Measurements from ENCODE around the gene NR5A2.

The NR5A2 gene

GRCh38 chr1:200206761-200207160 is 179.3 kb downstream of the NR5A2 start:
- no peak overlapping the region for H3K4me3 Mint-ChIP-seq
- no peaks in the 10 kb centered on the region for H3K36me3 Mint-ChIP-seq
- H3K27ac Mint-ChIP-seq: no peak overlapping the region
- H3K4me1 Mint-ChIP-seq: peaks cover 8% of the 10 kb centered on the region
- no peaks in the 10 kb centered on the region for H3K27me3 Mint-ChIP-seq
- H3K9me3 Mint-ChIP-seq: no peaks in the 10 kb centered on the region

- H3K27ac Mint-ChIP-seq: no peak overlapping the region
- no peaks in the 10 kb centered on the region for H3K9me3 Mint-ChIP-seq
- no peaks in the 10 kb centered on the region for H3K36me3 Mint-ChIP-seq
- no peak overlapping the region for H3K4me3 Mint-ChIP-seq
- H3K4me1 Mint-ChIP-seq: peaks cover 8% of the 10 kb centered on the region
- no peaks in the 10 kb centered on the region for H3K27me3 Mint-ChIP-seq
Observed at GRCh38 chr1:200207711-200208126, 180.2 kb downstream of the NR5A2 start.

DNA sequence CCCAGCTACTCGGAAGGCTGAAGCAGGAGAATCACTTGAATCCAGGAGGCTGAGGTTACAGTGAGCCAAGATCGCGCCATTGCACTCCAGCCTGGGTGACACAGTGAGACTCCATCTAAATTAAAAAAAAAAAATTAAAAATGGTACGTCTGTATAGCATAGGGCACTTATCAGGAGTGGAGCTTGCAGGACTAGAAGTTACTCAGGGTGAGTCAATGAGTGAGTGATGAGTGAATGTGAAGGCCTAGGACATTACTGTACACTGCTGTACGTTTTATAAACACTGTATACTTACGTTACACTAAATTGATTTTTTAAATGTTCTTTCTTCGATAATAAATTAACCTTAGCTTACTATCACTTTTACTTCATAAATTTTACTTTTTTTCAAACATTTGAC is 183.6 kb downstream of the NR5A2 start:
- Mint-ChIP-seq H3K9me3 (no peaks in the 10 kb centered on the region), H3K27me3 (no peaks in the 10 kb centered on the region), H3K27ac (no peak overlapping the region), H3K4me3 (no peak overlapping the region), H3K4me1 (peaks cover 4% of the 10 kb centered on the region), H3K36me3 (no peaks in the 10 kb centered on the region)

GRCh38 chr1:200213392-200213791 is 185.9 kb downstream of the NR5A2 start:
- Mint-ChIP-seq H3K9me3 (no peaks in the 10 kb centered on the region), H3K27me3 (peaks cover 1% of the 10 kb centered on the region), H3K4me3 (no peak overlapping the region), H3K4me1 (no peaks in the 10 kb centered on the region), H3K27ac (no peak overlapping the region), H3K36me3 (no peaks in the 10 kb centered on the region)

- no peak overlapping the region for H3K27ac Mint-ChIP-seq
- H3K9me3 Mint-ChIP-seq: no peaks in the 10 kb centered on the region
- H3K4me1 Mint-ChIP-seq: no peaks in the 10 kb centered on the region
- H3K27me3 Mint-ChIP-seq: peaks cover 1% of the 10 kb centered on the region
- no peaks in the 10 kb centered on the region for H3K36me3 Mint-ChIP-seq
- no peak overlapping the region for H3K4me3 Mint-ChIP-seq
Observed at GRCh38 chr1:200213921-200214320, 186.4 kb downstream of the NR5A2 start.

DNA sequence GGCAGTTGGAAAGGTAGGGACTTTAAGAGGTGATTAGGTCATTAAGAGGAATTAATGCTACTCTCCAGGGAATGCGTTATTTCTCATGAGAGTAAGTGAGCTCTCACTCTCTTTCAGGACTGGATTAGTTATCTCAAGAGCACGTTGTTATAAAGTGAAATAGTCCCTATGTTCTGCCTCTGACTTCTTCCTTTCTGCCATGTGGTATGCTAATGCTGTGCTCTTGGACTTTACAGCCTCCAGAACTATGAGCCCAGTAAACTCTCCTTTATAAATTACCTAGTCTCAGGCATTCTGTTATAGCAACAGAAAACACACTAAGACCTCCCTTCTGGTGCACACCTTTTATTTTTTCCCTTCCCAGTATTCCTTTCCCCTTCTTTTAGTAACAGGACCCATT is 187.8 kb downstream of the NR5A2 start:
- Mint-ChIP-seq H3K9me3 (no peaks in the 10 kb centered on the region), H3K27ac (no peak overlapping the region), H3K27me3 (peaks cover 1% of the 10 kb centered on the region), H3K4me3 (no peak overlapping the region), H3K4me1 (no peaks in the 10 kb centered on the region), H3K36me3 (no peaks in the 10 kb centered on the region)

DNA sequence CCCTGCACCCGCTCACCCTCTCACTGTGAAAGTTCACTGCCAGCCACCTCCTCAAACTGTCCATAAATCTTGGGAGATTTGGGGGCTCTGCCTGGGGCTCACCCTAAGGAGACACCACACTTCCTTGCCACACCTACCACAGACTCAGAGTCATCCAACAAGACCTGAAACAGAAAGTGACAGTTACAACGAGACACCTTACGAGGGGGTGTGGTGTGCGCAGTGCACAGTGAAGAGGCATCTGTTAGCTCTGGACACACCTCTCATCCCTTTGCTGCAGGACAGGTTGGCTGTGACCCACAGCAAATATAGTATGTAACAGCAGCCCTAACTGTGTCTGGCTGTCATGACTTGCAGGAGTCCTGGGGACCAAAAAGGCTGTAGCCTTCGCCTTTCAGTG is 190.2 kb downstream of the NR5A2 start:
- Mint-ChIP-seq H3K36me3 (peaks cover 1% of the 10 kb centered on the region), H3K27me3 (peaks cover 1% of the 10 kb centered on the region), H3K27ac (no peak overlapping the region), H3K9me3 (no peaks in the 10 kb centered on the region), H3K4me3 (no peak overlapping the region), H3K4me1 (peaks cover 4% of the 10 kb centered on the region)

- H3K27me3 Mint-ChIP-seq: peaks cover 3% of the 10 kb centered on the region
- H3K4me3 Mint-ChIP-seq: no peak overlapping the region
- peaks cover 22% of the 10 kb centered on the region for H3K4me1 Mint-ChIP-seq
- H3K36me3 Mint-ChIP-seq: peaks cover 1% of the 10 kb centered on the region
- H3K9me3 Mint-ChIP-seq: no peaks in the 10 kb centered on the region
- peak overlapping the region; percentile 81 for H3K27ac Mint-ChIP-seq
Observed at GRCh38 chr1:200221614-200222282, 194.2 kb downstream of the NR5A2 start.

DNA sequence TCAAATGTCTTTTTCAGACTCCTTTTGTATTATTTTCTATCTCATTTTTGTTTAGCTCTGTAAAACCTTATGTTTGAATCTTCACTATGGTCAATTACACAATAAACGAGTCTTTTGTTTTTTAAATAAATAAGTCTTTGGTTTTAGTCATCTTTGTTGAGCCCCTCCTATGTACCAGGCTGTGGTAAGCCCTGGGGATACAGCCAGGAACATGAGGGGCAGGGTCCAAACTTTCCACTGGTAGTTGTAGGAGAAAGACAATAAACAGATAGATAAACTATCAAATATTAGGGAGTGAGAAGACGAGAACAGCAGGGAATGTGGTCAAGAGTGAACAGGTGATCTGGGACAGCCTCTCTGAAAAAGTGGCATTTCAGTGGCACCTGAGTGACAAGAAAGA is 195.7 kb downstream of the NR5A2 start:
- Mint-ChIP-seq H3K9me3 (no peaks in the 10 kb centered on the region), H3K36me3 (peaks cover 1% of the 10 kb centered on the region), H3K4me1 (peaks cover 29% of the 10 kb centered on the region), H3K27ac (no peak overlapping the region), H3K27me3 (peaks cover 2% of the 10 kb centered on the region), H3K4me3 (no peak overlapping the region)

DNA sequence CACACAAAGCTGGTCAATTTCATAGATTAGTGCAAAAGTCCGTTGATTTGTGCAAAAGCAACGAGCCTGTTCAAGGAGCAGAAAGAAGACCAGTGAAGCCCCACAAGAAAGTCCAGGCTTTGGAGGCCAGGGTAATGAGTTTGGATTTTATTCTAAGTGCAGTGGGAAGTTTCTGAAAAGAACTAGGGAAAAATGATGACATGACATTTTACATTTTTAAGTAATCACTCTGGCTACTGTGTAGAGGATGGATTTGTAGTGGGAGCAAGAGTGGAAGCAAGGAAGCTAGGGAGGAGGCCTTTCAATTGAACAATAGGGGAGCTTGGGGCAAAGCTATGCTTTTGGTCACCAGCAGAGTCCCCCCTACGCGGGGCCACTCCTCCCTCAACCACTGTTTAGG is 196.1 kb downstream of the NR5A2 start:
- Mint-ChIP-seq H3K27me3 (peaks cover 2% of the 10 kb centered on the region), H3K4me1 (peaks cover 30% of the 10 kb centered on the region), H3K9me3 (no peaks in the 10 kb centered on the region), H3K4me3 (no peak overlapping the region), H3K36me3 (peaks cover 1% of the 10 kb centered on the region), H3K27ac (no peak overlapping the region)

DNA sequence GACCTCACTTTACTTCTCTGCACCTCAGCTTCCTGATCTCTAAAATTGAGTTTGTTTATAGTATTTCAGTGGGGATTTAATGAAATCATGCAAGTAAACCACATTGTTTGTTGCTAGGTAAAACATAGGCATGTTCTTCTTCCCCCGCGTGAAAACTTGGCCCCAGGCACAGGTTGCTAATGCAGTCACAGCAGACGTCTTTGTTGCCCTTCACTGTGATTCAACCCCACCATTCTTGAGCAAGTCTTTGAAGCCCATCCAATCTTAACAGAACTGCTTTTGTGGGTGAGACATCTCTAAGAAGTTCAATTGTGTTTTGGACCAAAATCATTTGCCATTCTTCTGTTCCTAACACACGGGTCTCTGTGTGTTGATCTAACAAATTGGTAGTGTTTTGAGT is 196.8 kb downstream of the NR5A2 start:
- H3K4me3 Mint-ChIP-seq: no peak overlapping the region
- no peaks in the 10 kb centered on the region for H3K9me3 Mint-ChIP-seq
- H3K4me1 Mint-ChIP-seq: peaks cover 30% of the 10 kb centered on the region
- H3K27ac Mint-ChIP-seq: no peak overlapping the region
- peaks cover 1% of the 10 kb centered on the region for H3K36me3 Mint-ChIP-seq
- H3K27me3 Mint-ChIP-seq: peaks cover 2% of the 10 kb centered on the region

GRCh38 chr1:200226268-200226968 is 198.9 kb downstream of the NR5A2 start:
- peaks cover 1% of the 10 kb centered on the region for H3K36me3 Mint-ChIP-seq
- H3K27ac Mint-ChIP-seq: peak overlapping the region; percentile 48
- H3K4me1 Mint-ChIP-seq: peaks cover 30% of the 10 kb centered on the region
- no peaks in the 10 kb centered on the region for H3K9me3 Mint-ChIP-seq
- H3K27me3 Mint-ChIP-seq: peaks cover 2% of the 10 kb centered on the region
- H3K4me3 Mint-ChIP-seq: peak overlapping the region; percentile 52

GRCh38 chr1:200226969-200227303 is 199.4 kb downstream of the NR5A2 start:
- no peaks in the 10 kb centered on the region for H3K9me3 Mint-ChIP-seq
- peaks cover 2% of the 10 kb centered on the region for H3K27me3 Mint-ChIP-seq
- peak overlapping the region; percentile 52 for H3K4me3 Mint-ChIP-seq
- no peaks in the 10 kb centered on the region for H3K36me3 Mint-ChIP-seq
- no peak overlapping the region for H3K27ac Mint-ChIP-seq
- H3K4me1 Mint-ChIP-seq: peaks cover 26% of the 10 kb centered on the region

All from activated naive CD4-positive, alpha-beta T cell treated with anti-CD3 and anti-CD28 coated beads, Interleukin-2, amount 50 U/mL, for 24 hours (primary cell).